ENCODE results near the gene FAM174B. TPM values are rescaled to one million over a fixed set of nuclear protein-coding genes. Genes with fewer than 3 reads are reported as not detected.

FAM174B gene
- total and polyA plus RNA-seq, 12 donors = 3.7 to 16.4 (median 9.9) TPM

DNA sequence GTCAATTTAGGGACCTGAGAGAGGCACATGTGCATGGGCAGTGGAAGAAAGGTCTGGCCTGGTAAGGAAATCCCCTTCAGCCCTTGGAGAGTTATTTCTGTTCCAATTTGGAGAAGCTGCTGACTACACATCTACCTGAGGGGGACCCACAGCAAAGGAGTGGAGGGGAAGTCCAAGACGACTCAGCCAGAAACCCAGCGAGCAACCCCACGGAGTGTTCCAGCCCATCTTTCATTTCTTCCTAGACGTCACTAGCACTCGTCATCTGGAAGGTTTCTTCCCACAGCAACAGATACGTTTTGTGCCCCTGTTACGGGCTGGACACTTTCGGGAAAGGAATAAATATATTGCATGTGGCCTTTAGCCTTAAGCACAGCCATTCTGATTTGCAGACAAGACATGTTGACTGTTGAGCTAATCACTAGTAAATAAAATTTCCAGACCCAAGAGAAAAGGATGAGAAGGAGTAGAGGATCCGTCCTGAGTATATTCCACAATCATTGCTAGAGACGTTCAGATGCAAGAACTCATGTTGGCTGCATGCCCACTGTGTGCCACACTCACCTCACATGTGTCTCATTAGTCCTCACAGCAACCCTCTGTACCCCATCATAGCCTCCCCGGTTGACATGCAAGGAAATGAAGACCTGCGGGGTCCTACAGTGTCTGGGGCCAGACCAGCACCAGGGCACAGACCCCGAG is 7.8 kb upstream of the FAM174B start:
- intact Hi-C loops (cut with DNase I) = no loop called here
- no peak overlapping the region for H3K27ac ChIP-seq

DNA sequence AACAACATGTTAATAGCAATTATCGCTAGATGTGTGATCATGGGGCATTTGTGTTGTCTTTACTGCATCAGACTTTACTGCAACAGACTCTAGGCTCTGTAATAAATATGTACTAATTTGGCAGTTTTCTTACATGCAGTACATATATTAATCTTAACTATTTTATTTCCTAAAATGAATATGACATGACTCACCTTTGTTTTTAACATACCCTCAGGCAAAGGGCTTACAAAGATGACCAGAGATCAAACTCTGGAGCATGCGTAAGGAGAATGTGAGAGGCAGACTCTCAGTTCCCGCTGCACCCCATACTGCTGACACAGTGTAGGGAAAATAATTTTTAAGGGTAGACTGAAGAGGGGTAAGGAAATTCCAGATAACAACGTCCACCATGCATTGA is 7.2 kb upstream of the FAM174B start:
- WGBS, 4 donors = 82 to 91% (median 88%) methylated on average over 4 of the region's 4 CpGs
- no peak for TF ChIP-seq POLR2A (IDR thresholded peaks at IDR 0.05)
- TF ChIP-seq, protein P1, sequence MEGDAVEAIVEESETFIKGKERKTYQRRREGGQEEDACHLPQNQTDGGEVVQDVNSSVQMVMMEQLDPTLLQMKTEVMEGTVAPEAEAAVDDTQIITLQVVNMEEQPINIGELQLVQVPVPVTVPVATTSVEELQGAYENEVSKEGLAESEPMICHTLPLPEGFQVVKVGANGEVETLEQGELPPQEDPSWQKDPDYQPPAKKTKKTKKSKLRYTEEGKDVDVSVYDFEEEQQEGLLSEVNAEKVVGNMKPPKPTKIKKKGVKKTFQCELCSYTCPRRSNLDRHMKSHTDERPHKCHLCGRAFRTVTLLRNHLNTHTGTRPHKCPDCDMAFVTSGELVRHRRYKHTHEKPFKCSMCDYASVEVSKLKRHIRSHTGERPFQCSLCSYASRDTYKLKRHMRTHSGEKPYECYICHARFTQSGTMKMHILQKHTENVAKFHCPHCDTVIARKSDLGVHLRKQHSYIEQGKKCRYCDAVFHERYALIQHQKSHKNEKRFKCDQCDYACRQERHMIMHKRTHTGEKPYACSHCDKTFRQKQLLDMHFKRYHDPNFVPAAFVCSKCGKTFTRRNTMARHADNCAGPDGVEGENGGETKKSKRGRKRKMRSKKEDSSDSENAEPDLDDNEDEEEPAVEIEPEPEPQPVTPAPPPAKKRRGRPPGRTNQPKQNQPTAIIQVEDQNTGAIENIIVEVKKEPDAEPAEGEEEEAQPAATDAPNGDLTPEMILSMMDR (IDR thresholded peaks at IDR 0.05) = no peak
- no peaks in the 10 kb centered on the region for H3K9me3 ChIP-seq (replicated peaks in 1 of 3)
- H3K4me3 ChIP-seq = no peak overlapping the region
- no peaks in the 10 kb centered on the region for H3K27me3 ChIP-seq
- H3K36me3 ChIP-seq (replicated peaks in 1 of 2) = no peaks in the 10 kb centered on the region
- peaks cover 0 to 13% of the 10 kb centered on the region in 2 donors for H3K4me1 ChIP-seq (replicated peaks in 1 of 2)
- no peak for DNase-seq
- H3K27ac ChIP-seq = no peak overlapping the region
- intact Hi-C loops (cut with DNase I) = no loop called here

More for the DNA sequence above, 7.8 kb upstream of the FAM174B start:
- H3K27me3 ChIP-seq = no peaks in the 10 kb centered on the region
- TF ChIP-seq, protein P1 (IDR thresholded peaks at IDR 0.05) = no peak
- TF ChIP-seq POLR2A (IDR thresholded peaks at IDR 0.05) = no peak
- peaks cover 0 to 13% of the 10 kb centered on the region in 2 donors for H3K4me1 ChIP-seq (replicated peaks in 1 of 2)
- no peak overlapping the region for H3K4me3 ChIP-seq
- no peak for DNase-seq
- H3K36me3 ChIP-seq (replicated peaks in 1 of 2) = no peaks in the 10 kb centered on the region
- no peaks in the 10 kb centered on the region for H3K9me3 ChIP-seq (replicated peaks in 1 of 3)
- WGBS, 4 donors = 84 to 89% (median 85%) methylated on average over 13 of the region's 13 CpGs

DNA sequence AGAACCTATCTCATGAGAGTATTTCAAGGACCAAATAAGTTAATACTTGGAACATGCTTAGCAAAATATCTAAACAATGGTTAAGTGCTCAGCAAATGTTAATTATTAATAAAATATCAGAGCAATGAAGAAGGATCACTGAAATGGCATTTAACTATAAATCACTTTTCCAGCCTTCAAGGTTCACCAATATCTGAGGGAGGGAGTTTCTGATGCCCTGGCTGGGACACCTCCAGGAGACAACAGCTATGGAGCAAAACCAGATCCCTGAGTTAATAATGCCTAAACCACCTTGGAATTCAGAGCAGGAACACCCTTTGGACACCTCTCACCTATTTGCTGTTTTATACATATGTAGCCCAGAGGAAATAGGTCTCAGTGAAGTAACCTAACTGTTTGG is 6.4 kb upstream of the FAM174B start:
- intact Hi-C loops (cut with DNase I) = no loop called here
- peaks cover 0 to 13% of the 10 kb centered on the region in 2 donors for H3K4me1 ChIP-seq (replicated peaks in 1 of 2)
- no peaks in the 10 kb centered on the region for H3K9me3 ChIP-seq (replicated peaks in 1 of 3)
- H3K27ac ChIP-seq = no peak overlapping the region
- no peak for DNase-seq
- no peaks in the 10 kb centered on the region for H3K27me3 ChIP-seq
- TF ChIP-seq POLR2A (IDR thresholded peaks at IDR 0.05) = no peak
- TF ChIP-seq, protein P1 (IDR thresholded peaks at IDR 0.05) = no peak
- H3K4me3 ChIP-seq = no peak overlapping the region
- H3K36me3 ChIP-seq (replicated peaks in 1 of 2) = no peaks in the 10 kb centered on the region

DNA sequence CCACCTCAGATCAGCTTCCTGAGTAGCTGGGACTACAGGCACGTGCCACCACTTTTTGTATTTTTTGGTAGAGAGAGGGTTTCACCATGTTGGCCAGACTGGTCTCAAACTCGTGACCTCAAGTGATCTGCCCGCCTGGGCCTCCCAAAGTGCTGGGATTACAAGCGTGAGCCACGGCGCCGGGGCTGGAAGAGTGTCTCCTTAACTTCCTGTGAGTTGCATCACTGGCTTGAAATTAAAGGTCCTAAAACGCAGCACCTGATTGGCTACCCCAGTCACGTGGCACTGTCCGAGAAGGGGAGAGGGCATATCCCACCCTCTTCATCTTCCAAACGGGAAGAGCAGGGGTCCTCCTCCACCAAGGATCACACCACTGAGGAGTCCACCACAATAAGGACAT is 5.5 kb upstream of the FAM174B start:
- Histone ChIP-seq H3K4me1 (replicated peaks in 1 of 2) (peaks cover 0 to 10% of the 10 kb centered on the region in 2 donors), H3K27ac (no peak overlapping the region), H3K27me3 (no peaks in the 10 kb centered on the region), H3K4me3 (no peak overlapping the region), H3K36me3 (replicated peaks in 1 of 2) (no peaks in the 10 kb centered on the region), H3K9me3 (replicated peaks in 1 of 3) (no peaks in the 10 kb centered on the region)
- TF ChIP-seq, protein P1 (IDR thresholded peaks at IDR 0.05) = no peak
- TF ChIP-seq POLR2A (IDR thresholded peaks at IDR 0.05) = no peak
- intact Hi-C loops (cut with DNase I) = no loop called here
- DNase-seq = no peak
- 84 to 94% (median 86%) methylated on average over 11 of the region's 11 CpGs for WGBS, 4 donors

All from adrenal gland (tissue), 12 donors.